Right renal pelvis (tissue), 4 donors: ENCODE measurements around the gene ZFYVE28. TPM values are rescaled to one million over a fixed set of nuclear protein-coding genes. Genes with fewer than 3 reads are reported as not detected.

Experiments
- DNase-seq, 4 donors: peaks; one replicate each; pipeline ENCODE4 v3.0.0-alpha.2; 2013; ENCODE audit warnings: low read depth in 4 of 4, low spot score in 3 of 4, missing footprints in 1 of 4
- polyA plus RNA-seq, 4 donors: library from polyadenylated mRNA; unstranded; fragments of 120-200 nt; gene quantifications; one replicate each; pipeline ENCODE4 v1.2.1, GENCODE V29; 2013; ENCODE audit not compliant: insufficient read length in 4 of 4

ZFYVE28 gene
- polyA plus RNA-seq, 4 donors = 1.9 to 3.0 (median 2.5) TPM

DNA sequence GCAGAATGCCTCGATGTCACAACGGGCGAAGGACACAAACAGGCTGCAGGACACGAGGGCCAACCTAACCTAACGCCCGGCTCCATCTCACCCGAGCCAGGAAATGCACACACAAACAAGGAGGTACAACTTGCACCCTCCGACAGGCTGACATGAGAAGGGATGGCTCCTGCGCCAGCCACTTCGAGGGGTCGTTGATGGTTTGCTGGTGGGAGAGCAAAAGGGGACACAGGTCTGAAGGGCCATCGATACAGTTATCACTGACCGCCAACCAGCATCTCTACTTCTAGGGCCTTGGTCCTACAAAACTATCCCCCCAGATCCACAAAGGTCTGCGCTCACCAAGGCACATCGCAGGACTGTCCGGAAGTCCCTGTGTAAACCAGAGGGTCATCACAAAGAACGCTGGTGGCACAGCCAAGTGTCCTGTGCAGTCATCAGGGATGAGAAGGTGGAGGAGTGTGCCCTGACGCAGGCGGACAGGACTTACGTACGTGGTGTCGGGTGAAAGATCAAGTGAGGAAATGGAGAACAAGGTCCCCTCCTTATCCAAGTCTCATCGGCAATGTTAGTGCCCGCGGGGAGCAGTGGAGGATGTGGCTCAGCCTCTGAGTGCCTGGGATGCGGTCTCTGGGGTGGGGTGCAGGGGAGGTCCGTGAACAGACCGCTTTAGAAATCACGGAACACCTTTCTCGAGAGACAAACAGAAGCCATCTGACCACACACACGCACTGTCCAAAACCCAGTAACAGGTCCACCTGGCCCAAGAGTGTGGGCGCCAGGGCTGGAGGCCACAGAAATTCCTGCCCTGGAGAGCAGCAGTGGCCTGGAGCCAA is 163.6 kb downstream of the ZFYVE28 start:
- DNase-seq = no peak

DNA sequence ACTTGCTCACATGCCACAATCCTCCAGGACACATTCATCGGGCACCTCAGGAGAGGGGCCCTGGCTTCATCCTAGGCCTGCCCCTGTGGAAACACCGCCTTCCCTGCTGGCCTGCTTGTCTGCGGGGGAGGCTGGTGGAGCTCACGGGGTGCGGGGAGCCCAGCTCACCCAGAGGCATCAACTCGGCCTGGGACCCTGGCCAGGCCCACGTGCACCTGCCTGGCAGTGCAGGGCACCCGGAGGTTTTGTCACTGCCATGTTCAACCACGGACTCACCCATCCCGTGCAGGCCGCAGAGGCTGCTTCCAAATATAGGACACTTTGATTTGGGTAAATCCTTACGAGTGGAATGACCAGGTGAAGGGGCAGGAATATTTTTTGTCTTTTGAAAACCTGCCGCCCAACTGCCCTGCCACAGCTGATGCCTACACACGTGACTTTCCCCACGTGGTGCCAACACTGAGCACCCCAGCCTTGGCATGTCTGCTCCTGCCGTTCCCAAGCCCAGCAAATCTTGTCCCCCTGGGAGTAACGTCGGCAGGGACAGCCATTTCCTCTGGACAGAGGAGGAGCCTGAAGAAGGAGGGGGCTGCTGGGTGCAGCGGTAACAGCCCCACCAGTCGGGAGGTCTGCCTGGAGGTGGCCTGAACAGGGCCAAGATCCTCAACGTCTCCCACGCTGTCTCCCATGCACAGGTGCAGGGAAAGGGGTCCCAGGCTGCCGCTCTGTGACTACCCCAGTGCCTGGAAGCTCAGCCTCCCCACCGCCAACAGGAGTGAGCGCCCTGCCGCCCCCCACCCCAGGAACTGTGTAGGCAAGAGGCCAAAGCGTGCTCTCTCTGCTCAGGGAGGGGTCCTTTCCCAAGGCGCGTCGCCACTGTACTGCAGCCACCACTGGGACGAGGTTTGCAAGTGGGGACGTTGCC is 165.0 kb downstream of the ZFYVE28 start:
- no peak for DNase-seq

DNA sequence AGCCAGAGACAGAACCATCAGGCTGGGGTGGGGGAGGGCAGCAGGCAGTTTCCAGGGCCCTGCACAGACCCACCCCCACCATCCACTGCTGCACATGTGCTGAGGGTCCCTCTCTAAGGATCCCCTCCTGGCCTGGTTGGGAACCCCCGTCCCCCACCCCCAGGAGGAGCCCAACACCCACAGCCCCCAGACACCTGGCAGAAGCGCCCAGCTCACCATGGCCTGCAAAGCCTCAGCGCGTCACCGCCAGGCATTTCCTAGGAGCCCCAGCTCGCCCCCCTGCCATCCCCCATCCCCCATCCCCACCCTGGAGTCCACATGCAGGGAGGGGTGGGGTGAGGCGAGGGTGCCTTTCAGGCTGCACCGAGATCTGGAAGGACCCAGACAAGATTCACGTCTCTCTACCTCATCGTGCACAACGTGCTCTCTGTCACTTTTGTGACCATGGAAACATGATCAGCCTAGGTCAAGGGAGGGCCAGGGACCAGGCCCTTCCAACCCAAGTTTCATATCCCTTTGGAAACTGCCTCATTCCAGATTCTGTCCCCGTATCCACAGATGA is 165.8 kb downstream of the ZFYVE28 start:
- DNase-seq = no peak

DNA sequence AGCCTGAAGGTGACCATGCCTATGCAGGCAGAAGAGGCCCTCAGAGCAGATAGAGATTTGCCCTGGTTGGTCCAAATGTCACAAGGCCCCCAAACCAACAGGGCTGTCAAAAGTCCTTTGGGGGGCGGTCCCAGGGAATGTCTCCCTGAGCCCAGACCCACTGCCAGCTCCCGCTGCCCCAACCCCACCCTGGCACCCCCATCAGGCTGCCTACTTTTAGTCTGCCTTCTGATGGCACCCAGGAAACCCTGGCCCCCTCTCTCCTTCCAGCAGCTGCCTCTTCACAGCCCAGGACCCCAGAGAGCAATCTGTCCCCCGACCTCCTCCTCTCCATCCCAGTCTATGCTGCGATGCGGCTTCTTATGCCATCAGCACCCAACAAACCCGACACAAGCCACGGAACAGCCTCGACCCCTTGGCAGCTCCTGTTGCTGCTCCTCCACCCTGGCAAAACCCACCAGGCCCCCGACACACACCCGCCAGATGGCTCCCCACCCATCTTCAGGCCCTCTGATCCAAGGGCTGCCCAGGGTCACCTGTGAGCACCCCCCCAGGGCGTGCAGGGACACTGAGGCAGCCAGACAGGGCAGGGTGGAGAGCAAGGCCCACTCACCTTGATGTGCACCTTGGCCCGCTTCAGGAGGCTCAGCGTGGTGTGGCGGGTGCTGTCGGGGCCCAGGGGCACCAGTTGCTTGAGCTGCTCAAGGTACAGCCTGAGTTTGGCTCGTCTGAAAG is 166.5 kb downstream of the ZFYVE28 start:
- DNase-seq = no peak

DNA sequence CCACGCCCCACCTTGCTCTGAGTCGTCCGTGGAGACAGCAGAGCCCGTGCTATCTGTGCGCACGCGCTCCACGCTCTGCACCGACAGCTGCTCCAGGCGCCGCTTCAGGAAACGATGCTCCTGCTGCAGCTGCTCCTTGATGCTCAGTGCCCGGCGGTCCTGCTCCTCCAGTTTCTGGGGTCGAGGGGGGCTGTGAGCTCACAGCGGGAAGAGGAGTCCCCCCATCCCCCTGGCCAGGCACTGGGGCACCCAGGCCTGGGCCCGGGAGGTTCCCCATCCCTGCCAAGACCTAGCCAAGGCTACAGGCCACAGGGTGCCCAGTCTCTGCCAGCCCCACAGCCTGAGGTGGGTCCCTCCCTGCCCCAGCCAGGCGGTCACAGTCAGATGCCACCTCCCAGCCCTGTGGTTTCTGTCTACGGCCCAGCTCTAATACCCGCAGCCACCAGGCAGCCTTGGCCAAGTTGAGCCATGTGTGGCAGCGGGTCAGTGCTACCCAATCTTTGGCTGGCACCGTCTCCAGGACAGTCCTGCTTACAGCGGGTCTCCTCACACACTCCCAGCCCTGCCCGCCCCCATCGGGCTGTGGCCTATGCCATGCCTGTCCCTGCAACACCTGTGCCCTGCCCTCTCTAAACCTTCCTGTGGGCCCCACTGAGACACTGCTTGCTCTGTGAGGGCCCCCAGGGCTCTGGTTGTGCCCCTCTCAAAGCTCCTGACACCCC is 167.2 kb downstream of the ZFYVE28 start:
- no peak for DNase-seq

DNA sequence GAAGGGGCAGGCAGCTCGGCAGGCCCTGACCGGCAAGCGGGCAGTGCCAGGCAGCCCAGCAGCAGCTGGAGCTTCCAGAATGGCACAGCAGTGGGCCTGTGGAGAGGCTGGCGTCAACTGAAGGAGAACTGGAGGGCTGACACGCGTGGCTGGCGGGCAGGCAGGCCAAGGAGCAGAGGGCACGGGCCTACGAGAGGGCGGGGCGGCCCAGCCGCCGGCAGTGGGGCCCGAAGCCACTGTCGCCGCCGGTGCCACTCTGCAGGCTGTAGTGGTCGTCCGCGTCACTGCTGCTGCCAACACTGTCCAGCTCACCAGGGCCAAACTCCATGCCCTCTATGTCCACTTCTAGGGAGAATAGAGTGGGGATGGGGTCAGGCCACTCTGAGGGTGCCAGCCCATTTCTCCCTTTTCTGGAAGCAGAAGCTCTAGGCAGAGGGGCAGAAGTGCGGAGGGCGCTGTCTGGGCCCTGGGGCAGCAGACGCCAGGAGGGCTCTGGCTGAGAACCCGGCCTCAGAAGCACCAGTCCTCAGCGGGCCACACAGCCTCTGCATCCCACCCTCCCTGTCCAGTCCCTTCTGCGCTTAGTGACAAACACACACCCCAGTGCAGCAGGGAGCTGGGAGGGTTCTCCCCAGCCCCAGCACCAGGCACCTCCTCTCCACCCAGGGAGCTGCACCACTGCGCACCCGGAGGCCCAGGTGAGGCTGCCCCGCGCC is 167.9 kb downstream of the ZFYVE28 start:
- no peak for DNase-seq

DNA sequence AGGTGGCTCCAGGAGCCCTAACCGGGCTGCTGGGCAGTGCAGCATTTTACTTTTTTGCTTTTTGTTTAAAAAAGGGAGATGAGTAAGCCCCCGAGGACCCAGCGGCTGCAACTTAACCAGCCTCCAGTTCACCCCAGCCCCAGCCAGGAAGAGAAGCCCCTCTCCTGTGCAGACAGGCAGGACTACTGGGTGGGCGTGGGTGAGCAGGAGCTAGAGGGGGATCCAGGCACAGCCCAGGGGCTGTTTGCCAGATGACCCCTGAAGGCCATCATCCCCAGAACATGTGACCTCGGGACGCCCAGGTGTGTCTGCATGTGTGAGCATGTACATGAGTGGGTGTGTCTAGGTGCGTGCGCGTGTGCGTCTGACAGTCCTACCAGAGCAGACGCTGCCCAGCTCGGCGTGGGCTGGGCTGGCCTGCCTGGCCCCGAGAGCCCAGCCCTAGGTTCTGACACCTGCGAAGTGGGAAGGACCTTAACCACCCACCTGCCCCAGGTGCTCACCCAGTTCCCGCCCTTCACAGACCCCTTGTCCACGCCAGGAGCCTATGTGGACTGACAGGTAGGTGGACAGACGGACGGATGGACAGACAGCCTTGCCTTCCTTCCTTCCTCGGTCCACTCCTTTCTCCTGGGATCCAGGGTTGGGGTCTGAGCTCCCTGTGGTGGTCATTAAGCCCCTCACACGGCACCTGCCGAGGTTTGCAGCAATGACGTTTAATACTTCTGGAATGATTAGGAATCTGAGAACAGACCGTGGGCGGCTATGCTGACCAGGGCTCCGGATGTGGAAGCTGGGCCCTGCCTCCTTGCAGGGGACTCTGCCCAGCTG is 168.7 kb downstream of the ZFYVE28 start:
- no peak for DNase-seq

DNA sequence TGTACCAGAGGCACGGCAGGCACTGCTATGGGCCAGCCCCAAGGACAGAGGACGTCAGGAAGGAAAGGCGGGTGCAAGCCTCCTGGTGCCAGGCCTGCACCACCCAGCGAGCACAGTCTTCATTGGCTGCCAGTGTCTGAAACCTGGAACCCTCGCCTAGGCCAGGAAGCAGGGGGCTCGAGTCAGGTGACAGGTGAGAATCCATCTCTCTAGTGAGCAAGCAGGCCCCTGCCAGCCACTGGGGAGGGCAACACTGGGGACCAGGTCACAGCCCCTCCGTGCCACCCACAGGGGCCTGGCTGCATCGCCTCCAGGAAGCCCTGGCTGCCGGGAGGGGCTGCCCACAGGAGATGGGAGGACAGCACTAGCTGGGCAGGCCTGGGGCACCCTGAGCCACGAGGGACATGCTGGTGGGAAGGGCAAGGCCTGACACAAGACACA is 169.6 kb downstream of the ZFYVE28 start:
- DNase-seq = no peak

DNA sequence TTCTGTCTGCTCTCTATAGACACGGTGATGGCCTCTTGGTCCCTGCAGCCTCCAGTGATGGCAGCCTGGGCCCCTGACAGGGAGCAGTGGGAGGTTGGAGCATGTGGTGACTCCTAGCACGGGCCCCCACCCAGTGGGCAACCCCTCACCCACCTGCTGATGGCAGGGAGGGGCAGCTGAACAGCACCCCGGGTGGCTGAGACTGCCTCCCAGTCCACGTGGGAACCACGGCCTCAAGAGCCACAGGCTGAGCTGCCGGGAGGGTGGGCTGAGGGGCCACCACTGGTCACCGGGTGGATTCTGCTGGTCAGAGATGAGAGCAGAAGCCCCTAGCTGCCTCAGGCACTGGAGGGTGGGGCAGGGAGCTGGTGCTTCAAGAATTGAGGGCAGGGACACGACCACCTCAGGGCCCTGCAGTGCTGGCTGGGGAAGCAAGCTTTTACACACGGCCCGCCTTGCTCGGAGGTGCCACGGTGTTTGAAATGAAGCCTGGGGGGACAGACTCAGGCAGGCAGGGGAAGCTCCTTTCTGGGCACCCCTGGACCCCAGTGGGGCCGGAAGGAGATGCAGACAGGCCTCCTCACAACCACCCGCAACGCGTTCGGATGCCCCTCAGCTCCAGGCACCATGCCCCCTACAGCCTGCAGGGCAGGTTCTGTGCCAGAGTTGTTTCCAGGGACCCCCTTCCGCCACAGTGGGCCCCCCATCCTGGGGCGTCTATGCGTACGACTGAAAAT is 170.2 kb downstream of the ZFYVE28 start:
- no peak for DNase-seq

DNA sequence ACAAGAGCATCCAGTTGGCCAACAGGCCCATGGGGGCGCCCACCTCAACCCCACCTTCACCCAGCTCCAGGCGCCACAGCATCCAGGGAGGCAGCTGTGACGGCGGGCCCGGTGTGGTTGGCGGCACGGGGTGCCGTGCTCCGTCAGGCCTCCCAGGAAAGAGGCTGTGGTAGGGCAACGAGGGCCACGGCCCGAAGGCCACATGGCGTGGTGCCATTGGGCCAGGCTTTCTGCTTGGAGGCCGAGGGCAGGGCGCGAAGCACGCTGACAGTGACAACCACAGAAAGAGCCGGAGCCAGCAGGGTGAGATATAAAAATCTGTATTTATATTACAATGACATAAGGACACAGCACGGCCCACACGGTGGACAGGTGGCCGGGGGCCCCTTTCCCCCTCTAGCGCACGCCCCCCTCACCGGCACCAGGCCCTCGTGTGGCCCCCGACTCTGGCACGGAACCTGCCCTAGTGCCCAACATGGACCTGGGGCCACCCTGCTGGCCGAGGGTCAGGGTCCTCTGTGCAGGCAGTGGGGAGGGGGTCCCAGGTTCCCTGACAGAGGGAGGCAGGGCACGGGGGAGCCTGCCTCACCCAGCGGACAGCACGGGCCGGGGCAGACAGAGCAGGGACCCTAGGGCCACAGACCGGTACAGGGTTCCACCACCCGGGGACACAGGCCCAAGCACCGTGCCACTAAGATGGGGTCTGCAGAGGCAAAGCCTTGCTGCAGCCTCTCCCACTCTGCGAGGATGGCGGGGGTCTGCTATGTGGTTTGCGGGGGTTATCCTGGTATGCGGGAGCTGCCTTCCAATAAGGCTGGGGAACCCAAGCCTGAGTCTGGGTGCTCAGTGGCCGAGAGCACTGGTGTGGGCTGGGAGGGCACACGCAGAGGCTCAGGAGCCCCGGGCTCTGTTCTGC is 171.1 kb downstream of the ZFYVE28 start:
- no peak for DNase-seq

DNA sequence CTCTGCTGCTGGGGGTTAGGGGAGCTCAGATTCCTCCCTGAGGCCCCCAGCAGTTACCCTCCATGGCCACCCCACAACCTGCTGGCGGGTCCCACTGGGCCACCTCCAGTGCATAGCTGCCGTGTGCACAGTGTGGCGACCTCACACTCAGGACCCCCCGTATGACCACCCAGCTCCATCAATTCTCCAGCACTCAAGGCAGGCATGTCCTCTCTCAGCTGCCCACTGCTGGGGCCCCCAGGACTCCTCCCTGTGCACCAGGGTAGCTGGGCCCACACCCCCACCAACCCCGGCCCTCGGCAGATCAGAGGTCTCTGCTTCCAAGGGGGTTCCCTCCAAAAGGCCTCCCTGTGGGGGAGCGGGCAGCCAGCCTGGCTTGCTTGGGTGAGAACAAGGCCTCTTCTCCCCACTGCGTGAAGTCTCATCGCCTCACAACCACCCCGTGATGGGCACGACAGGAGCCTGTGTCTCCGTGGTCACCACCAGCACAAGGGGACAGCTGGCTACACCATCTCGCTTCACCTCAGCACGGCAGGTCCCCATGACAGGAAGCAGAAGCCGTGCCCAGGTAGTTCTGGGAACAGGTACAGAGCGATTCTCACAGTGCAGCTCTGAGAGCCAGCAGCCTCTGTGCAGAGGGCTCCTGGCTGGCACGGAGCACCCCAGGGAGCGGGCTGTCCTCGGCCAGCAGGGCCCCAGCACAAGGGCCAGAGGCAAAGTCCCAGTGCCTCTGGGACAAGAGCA is 171.9 kb downstream of the ZFYVE28 start:
- no peak for DNase-seq

DNA sequence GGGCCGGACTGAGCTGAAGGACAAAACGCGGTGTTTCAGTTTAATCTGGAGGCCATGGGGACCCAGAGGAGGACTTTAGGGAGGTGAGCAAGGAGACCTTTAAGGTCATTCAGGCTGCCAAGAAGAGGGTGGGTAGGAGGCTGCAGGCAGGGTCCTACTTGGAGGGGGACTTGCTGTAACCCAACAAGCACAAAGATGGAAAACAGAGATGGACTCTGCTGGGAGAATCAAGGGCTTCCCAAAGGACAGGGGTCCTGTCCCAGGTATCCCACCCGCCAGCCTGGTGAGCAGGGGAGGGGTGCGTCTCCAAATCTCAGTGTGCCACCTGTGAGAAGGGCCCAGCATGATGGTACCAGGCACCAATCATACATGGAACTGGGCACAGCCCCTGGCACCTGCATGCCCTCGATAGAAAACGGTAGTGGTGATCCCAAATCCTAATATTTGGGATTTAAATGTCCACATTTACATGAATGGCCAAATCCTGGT is 172.6 kb downstream of the ZFYVE28 start:
- DNase-seq = no peak

DNA sequence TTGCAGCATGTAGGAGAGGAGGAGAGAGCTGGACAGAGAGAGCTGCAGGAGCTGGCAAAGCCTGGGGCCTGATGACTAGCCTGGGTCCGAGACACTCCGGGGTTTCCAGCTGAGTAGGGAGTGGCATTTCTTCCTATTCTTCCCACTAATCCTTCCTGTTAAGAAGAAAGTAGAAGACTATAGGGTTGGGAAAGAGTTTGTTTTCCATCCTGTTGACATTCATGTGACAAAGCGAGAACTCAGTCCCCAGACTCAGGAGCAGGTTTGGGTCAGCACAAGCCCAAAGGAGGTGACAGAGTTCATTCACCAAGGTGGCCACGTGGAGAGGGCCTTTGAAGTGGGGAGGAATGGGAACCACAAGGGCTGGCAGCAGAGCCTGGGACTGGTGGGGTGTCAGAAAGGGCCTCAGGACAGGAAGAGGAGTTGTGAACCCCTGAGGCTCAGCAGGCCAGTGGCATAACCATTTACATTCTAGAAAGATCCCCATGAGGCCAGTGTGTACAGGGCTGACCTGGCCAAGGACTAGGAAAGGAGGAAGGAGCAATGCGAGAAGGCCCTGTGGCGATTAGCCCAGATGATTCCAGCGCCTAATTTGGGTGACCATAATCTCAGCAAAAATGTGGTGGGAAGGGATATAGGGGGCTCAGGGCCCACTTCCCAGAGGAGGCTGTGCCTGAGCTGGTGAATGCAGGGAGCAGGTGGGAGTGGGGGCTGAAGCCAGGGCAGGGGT is 173.2 kb downstream of the ZFYVE28 start:
- no peak for DNase-seq

DNA sequence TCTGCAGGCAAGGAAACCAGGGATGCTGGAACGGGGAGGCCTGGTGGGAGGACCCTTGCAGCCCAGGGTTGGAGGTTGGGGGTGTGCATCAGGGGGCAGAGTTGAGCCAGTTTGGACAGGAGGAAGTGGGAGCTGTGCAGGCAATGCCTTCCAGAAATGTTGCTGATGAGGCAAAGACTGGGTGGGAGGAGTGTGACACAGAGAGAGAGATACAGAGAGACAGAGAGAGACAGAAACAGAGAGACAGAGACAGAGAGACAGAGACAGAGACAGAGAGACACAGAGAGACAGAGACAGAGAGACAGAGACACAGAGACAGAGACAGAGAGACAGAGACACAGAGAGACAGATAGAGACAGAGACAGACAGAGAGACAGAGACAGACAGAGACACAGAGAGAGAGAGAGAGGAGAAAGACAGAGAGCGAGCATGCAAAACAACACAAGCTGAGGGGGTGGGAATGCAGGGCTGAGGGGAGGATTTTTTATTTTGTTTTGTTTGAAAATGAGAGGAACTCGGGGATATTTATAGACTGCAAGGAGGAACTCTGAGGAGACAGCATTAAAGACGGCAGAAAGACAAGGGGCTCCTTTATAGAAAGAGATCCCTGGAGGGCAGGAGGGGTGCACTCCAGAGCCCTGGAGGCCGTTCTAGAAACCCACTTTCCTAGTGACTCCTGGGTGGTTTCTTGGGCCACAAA is 174.6 kb downstream of the ZFYVE28 start:
- DNase-seq = no peak
